ENCODE data around the gene STX8.
"Not testable (repeated sequence)": the region's sequence is repeated elsewhere in the genome, so short reads cannot be mapped to it uniquely, and the experiment has no call there.

The STX8 gene

DNA sequence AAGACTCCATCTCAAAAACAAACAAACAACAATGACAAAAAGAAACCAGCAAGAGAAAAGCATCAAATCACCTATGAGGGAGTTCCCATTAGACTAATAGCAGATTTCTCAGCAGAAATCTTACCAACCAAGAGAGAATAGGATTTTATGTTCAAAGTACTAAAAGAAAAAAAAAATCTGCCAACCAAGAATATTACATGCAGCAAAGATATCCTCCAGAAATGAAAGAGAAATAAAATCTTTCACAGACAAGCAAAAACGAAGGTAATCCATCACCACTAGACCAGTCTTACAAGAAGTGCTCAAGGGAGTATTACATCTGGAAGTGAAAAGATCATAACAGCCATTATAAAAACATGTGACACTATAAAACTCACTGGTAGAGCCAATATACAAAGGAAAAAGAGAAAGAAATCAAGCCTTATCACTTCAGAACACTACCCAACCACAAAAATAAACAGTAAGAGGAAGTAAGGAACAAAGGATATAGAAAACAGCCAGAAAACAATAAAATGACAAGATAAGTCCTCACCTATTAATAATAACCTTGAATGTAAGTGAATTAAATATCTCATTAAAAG is 66.3 kb downstream of the STX8 start:
- DNase-seq (ENCODE audit: low read depth in 2 of 2): no peak

DNA sequence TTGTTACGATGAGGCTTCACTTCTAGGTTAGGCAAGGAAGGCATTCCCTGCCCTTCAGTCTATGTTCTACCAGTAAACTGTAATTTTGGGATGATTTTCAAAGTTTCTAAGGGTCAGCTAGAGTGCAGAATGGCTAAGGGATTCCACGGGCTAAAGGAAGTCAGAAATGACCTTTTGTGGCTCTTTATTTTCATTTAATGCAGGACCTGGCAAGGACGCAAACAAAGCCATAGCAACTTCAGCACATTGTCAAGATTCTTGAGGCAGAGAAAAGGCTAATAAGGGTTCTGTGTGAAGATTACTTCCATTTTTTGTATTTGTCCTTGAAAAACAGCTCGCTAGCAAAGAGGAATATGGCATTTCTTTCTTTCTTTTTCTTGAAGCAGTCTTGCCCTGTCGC is 76.6 kb downstream of the STX8 start:
- no peak for DNase-seq (ENCODE audit: low read depth in 2 of 2)

DNA sequence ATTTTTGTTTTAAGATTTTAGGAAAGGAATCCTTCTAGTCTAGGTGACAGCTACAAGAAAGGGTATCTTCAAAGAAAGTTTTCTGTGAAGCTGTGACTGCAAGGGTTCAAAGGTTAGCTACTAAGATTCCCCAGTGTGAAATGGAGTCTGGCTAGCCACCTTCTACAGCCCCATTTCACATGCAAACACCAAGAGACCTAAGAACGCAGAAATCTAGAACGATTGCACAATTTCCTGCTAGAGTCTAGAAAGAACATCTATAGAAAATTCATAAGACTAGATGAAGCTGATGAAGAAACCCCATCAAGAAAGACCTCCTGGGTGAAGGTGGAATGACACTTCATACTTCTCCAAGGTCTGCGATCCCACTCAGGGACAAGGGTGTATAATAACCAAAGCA is 77.1 kb downstream of the STX8 start:
- DNase-seq (ENCODE audit: low read depth in 2 of 2): no peak

DNA sequence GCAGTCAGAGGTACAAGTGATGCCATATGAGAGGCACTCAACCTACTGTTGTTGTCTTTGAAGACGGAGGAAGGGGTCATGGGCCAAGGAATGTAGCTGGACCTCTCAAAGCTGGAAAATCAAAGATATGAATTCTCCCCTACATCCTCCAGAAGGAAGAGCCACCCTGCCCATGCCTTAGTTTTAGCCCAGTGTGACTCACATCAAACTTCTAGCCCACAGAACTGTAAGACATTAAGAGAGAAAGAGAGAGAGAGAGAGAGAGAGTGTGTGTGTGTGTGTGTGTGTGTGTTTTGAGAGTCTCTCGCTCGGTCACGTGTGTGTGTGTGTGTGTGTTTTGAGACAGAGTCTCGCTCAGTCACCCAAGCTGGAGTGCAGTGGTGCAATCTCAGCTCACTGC is 87.1 kb downstream of the STX8 start:
- no peak for DNase-seq (ENCODE audit: low read depth in 2 of 2)

DNA sequence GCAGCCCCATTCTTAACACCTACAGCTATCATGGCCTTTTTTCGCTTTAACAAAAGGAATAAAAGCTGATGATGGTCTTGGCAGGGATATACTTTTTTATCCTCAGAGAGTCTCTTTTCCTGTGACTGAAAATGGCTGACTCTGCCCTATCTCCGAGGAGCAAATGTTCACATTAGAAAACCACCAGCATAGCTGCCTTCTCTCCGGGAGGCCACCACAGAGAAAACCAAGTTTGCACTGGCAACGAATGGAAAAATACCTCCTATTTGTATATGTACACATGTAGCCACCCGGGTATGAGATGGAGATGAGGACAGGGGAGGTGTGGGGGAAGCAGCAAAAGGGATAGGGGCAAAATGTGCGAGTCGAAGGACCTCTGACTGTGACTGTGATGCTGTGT is 88.2 kb downstream of the STX8 start:
- no peak for DNase-seq (ENCODE audit: low read depth in 2 of 2)

DNA sequence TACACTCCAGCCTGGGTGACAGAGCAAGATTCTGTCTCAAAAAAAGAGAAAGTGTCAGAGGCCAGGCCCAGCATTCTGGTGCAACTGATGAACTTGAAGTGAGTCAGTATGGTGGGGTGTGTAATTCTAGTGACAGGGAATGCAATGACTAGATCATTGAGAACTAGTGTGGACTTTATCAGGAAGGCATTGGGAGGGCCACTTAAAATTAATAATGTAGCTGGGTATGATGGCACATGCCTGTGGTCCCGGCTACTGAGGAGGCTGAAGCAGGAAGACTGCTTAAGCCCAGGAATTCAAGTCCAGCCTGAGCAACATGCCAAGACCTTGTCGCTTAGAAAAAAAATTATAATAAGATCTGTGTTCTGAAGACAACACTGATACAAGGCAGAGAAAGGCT is 90.8 kb downstream of the STX8 start:
- no peak for DNase-seq (ENCODE audit: low read depth in 2 of 2)

DNA sequence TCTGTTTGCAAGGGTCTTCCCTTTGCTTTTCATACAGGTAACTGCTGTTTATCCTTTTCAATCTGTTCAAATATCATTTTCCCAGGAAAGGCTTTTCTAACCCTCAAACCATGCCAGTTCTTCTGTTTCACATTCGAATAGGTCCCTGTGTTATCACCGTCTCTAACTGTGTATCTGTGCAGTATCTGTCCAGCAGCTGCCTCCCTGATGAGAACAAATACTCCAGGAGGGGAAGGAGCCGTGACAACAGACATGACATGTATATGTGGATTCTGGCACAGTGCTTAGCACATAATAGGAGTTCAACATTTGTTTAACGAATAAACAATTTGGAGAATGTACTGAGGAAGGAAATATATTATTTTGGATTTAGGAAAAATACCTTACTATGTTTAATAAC is 95.7 kb downstream of the STX8 start:
- DNase-seq (ENCODE audit: low read depth in 2 of 2): no peak

DNA sequence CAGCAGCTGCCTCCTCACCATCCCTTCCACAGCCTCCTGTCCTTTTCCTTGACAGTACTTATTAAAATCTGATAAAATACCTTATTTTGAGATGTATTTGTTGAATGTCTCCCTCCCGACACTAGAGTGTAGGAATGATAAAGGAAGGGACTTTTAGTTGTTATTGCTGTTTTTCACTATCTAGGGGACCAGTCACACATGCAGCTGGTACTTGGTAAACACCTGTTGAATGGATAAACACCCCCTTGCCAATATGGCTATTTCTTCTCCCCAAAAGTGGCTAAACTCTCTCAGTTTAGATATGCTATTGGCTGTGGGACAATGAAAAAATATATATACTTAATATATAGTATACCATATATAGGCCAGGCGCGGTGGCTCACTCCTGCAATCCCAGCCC is 96.7 kb downstream of the STX8 start:
- DNase-seq (ENCODE audit: low read depth in 2 of 2): no peak

DNA sequence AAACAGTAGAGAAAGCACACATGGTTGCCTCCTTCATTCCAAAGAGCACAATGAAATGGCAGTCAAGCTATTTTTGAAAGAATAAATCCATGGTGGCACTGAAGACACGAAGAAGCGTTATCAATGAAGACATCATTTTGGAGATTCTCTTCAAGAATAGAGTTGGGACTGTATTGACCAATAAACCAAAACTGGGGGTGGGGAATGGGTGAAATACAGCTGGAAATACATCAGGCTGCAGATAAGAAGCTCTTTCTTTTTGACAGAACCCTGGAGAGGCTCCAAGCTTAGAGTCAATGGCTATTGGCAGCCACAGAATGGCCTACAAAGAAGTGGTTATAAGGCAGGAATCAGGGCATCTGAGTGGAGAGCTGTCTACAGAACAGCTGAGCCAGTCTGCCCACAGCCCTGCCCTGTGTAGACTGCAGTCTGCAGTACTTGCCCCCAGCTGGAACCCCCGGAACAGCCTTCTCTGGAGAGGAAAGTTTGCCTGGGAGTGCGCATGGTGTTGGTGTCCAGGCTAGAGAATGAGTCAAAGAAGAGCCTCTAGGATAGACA is 100.4 kb downstream of the STX8 start:
- no peak for DNase-seq (ENCODE audit: low read depth in 2 of 2)

DNA sequence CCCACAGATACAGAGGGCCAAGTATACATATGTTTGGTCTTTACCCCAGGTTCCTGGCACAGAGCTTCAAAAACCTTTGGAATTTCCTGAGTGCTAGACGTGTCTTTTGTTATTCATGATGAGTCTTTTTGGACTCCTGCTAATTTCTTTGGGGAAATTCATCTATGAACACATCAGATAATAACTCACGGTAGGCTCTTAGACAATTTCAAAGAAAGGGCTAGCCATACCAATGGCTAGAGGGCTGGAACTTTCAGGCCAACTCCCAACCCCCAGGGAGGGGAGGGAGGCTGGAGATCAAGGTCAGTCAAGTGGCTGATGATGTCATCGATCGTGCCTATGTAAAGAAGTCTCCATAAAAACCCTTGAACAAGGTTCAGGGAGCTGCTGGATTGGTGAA is 101.9 kb downstream of the STX8 start:
- no peak for DNase-seq (ENCODE audit: low read depth in 2 of 2)

DNA sequence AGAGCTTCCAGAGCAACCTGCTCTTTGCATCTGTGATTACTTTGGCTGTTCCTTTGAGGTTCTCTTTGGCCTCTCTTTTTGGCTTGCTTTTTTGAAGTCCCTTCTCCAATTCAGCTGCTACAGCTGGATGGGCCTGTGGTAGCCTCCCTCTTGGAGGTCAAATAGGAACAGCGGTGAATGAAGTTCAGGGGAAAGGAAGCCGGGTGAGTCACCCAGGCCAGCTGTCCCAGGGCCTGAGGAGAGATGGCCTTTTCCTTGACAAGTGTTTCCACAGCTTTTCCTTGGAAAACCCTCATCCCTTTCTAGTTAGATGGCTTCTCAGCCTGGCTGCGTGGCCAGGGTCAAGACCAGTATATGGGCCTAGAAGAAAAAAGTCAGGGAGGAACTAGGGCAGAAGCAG is 103.1 kb downstream of the STX8 start:
- DNase-seq (ENCODE audit: low read depth in 2 of 2): no peak

DNA sequence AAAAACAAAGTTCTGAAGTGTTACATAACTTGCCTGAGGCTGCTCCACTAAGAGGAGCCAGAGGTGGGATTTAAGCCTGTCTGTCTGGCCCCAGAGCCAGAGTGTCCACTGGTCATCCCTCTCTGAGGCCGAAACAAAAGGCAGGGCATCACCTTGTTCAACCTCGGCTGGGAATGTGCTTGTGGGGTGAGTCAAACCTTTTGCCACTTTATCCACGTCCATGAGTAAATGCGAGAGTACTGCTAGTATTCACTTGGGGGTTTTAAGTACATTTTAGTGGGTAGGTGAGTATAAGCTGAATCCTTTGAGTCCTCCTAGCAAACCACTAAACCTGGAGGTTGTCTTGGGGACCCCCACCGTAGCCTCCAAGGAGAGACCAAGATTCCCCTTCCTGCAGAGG is 103.5 kb downstream of the STX8 start:
- no peak for DNase-seq (ENCODE audit: low read depth in 2 of 2)

DNA sequence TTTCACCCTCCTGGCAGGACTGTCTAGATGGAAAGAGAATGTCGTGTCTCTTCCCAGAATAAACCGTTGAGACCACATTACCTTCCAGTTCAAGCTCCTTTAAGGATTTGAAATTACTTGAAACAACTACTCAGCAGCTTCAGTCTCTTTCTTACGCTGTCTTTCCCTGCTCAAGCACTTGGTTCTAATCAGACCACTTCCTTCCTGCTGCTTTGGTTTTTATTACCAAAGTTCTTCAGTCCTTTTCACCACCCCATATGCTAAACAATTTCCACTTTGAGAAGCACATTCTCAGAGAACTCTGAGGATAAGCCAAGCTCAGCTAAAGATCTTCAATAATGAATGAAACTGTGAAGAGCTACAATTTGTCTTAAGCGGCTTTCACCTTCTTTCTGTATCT is 105.4 kb downstream of the STX8 start:
- DNase-seq (ENCODE audit: low read depth in 2 of 2): no peak

DNA sequence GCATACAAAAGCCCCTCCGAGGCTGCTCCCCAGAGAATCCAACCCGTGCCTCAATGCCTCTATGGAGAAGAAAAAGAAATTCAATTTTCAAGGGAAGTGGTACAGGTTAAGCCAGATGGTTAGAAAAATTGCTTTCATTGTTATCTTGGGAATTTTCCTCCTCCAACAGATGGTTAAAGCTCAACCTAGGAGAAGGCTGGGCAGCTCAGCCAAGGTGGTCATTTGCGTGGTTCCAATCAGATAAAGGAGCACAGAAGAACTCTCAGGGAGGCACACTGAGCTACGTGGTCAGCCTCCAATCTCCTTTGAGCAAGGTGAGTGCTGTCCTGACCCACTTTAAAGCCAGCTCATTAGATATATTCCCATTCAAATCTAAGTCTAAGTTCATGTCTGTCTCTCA is 106.7 kb downstream of the STX8 start:
- no peak for DNase-seq (ENCODE audit: low read depth in 2 of 2)

DNA sequence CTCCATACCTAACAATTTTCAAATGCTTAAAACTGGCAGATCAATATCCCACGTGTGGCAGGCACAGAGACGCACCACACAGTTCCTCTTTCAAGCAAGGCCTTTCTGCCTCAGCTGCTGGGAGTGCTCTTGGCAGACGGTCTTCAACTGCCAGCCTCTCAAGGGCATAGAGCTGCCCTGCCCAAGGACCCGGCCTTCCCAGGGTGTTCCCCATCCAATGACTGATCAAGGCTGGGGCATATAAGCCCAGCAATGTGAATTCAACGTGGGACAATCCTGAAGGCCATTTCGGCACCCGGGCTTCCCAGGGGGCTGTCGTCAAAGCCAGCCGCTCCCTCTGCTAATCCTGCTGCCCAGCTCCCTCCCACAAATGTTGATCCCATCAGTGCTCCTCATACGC is 107.1 kb downstream of the STX8 start:
- no peak for DNase-seq (ENCODE audit: low read depth in 2 of 2)

DNA sequence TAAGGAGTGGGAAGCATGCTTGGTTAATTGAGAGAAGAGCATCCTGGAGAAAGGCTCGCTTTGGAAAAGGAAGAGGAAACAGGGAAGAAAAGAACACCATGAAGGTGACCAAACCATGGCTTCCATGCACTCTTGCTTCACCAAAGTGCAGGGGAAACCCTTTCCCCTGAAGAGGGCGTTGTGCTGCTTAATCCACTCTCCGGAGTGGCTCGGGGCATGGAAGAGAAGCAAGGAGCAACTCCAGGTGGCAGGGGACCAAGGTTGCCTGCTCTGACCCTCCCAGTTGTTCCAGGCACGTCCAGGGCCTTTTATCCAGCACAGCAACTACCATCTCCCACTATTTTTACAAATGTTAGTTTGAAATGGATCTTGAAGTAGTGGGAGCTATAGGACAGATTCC is 108.1 kb downstream of the STX8 start:
- DNase-seq (ENCODE audit: low read depth in 2 of 2): no peak

DNA sequence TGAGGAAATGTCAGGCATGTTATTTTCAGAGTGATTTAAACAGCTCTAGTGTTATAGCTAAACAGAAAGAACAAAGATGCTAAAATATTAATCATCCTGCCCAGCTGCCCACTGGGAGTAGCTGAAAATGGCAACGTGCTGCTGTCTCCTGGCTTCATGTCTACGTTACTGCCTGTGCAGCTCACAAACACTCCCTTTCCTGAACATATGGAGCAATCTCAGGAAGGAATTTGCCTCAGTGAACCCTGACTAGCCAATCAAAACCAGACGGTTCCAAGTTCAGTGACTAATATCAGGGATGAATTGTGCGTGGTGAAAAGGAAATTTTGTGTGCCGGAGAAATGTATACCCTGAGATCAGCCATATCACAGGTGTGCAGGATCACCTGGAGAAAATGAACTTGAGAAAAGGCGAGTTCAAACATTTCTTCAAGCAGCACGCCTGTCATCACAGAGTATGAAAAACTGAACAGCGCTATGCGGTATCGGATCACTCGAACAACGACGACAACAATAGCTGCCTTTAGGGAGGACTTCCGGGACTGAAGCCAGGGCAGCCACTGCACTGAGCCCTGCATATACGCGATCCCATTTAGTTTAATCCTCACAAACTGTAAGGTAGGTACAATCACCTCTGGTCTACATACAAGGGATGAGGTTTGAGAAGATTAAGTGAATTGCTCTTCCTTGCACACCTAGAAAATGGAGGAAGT is 110.3 kb downstream of the STX8 start:
- DNase-seq (ENCODE audit: low read depth in 2 of 2): no peak

DNA sequence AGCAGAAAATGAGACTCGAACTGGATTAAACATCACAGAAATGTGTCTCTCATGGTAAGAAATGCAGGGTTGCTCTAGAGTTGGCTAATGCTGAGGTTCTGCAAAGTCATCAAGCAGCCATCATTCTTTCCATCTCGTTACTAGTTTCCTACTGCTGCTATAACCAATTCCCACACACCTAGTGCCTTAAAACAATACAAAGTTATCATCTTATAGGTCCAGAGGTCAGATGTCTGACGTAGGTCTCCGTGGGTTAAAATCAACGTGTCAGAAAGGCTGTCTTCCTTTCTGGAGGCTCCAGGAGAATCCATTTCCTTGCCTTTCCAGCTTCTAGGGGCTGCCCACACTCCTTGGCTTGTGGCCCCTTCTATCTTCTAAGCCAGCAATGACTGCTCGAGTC is 118.6 kb downstream of the STX8 start:
- DNase-seq (ENCODE audit: low read depth in 2 of 2): no peak

DNA sequence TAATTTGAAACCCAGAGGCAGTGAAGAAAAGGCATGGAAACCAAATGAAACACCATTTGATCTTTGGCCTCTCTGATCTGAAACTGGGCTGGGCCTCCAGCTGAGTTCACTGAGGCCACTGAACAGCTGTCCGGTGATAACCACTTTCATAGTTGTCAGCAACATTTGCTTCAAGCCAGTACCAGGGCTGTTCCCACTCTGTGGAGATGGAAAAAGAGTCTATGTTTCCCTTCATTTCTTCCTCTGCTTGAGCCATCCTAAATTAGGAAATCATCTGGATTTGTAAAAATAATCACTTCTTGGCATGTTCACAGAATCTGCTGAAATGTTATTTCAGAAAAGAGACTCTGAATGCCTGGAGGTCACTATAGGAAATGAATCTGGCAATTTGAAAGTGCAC is 119.3 kb downstream of the STX8 start:
- DNase-seq (ENCODE audit: low read depth in 2 of 2): no peak

DNA sequence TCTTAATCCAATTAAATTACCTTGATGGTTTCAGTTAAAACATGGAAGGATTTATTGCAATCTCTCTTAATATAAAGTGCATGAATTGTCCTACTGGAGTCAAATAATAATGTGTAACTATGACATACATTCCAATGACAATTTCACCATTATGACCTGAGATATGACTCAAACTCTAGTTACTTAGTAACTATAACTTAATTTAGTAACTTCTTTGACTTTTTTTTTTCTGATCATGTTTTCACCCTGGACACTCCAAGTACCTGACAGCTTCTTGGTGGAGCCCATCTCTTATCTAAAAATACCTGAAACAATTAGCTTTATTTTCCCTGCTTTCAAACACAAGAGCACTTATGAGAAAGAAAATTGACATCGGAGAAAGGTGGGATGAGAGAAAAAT is 123.7 kb downstream of the STX8 start:
- DNase-seq (ENCODE audit: low read depth in 2 of 2): no peak

DNA sequence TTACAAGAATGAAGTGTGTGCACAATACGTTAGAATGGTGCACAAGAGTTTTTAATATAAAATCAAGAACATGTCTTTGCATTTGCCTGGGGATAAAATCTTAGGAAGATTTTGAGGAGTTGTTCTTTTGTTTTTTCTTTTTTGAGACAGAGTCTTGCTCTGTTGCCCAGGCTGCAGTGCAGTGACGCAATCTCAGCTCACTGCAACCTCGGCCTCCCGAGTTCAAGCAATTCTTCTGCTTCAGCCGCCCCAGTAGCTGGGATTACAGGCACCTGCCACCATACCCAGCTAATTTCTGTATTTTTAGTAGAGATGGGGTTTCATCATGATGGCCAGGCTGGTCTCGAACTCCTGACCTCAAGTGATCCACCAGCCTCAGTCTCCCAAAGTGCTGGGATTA is 128.3 kb downstream of the STX8 start:
- not testable (repeated sequence) for DNase-seq (ENCODE audit: low read depth in 2 of 2)

DNA sequence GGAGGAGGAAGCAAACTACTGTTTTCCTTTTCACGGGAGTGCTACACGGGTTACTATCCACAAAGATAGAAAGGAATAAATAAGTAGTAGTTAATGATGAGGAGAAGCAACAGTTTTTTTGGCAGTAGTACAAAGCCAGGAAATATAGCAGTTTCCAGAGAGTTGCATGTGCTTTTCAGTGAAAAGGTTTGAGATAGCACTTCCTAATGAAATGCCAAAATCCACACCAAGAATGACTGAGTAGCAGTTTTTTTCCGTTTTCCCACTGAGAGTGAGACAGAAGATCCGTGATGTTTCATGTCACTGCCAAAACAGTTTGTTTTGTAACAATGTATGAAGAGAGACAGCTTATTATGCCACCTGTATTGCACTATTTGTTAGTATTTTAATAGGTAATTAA is 129.1 kb downstream of the STX8 start:
- DNase-seq (ENCODE audit: low read depth in 2 of 2): no peak

DNA sequence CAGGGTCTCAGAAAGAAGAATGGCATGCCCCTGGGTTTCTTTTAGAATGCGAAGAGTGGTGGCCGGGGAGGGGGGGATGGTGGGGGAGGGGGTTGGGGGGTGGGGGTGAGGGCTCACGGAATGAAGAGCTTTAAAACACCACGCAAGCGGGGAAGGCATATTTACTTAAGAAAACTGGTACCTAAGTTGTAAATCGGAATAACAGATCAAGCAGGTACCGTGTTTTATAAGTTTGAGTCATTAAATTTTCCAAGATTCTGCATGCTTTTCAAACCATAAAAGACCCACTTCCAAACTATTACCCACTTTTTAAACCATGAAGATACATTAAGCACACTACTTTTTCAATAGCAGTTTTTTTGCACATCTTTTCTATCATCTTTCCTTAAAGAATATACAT is 130.2 kb downstream of the STX8 start:
- DNase-seq (ENCODE audit: low read depth in 2 of 2): no peak

DNA sequence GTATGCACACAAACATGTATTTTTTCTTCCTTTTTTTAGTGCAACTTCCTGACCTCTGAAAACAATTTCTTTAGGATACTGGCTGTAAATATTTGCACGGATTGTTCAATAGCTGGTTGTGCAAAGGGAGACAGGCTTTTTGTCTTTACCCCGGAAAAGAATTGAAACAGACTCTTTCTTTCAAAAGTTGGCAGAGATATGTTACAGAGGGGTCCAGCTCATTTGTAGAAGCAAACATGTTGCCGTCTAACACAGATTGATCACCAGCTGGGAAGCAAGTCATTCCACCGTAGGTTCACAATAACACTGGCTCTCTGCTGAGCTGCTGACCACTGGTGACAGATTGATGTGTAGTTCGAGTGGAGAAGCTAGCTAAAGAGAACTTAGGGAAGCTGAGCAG is 130.9 kb downstream of the STX8 start:
- DNase-seq (ENCODE audit: low read depth in 2 of 2): no peak

All from stimulated activated CD8-positive, alpha-beta memory T cell treated with anti-CD3 and anti-CD28 coated beads, Interleukin-15, amount 100 ng/mL, for 4 hours (primary cell).